ENCODE results near the gene SYT1. TPM values are rescaled to one million over a fixed set of nuclear protein-coding genes. Genes with fewer than 3 reads are reported as not detected.

The SYT1 gene
- total RNA-seq, 6 experiments from 2014 or later, result 3.5 to 10.5 (median 9.1) TPM

DNA sequence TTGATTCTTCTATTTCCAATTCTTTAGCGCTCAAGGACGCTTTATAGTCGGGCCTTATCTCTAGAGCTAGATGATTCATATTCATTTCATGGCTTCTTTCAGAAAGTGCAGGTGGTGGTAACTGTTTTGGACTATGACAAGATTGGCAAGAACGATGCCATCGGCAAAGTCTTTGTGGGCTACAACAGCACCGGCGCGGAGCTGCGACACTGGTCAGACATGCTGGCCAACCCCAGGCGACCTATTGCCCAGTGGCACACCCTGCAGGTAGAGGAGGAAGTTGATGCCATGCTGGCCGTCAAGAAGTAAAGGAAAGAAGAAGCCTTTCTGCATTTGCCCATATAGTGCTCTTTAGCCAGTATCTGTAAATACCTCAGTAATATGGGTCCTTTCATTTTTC lies 584.2 kb downstream of the SYT1 start:
- H3K9me3 Mint-ChIP-seq, result no peaks in the 10 kb centered on the region
- H3K36me3 Mint-ChIP-seq (ENCODE audit: low read depth), result no peaks in the 10 kb centered on the region
- no peaks in the 10 kb centered on the region for H3K27me3 Mint-ChIP-seq (ENCODE audit: insufficient read depth)
- H3K4me3 Mint-ChIP-seq, result no peak overlapping the region
- TF ChIP-seq, protein P1, sequence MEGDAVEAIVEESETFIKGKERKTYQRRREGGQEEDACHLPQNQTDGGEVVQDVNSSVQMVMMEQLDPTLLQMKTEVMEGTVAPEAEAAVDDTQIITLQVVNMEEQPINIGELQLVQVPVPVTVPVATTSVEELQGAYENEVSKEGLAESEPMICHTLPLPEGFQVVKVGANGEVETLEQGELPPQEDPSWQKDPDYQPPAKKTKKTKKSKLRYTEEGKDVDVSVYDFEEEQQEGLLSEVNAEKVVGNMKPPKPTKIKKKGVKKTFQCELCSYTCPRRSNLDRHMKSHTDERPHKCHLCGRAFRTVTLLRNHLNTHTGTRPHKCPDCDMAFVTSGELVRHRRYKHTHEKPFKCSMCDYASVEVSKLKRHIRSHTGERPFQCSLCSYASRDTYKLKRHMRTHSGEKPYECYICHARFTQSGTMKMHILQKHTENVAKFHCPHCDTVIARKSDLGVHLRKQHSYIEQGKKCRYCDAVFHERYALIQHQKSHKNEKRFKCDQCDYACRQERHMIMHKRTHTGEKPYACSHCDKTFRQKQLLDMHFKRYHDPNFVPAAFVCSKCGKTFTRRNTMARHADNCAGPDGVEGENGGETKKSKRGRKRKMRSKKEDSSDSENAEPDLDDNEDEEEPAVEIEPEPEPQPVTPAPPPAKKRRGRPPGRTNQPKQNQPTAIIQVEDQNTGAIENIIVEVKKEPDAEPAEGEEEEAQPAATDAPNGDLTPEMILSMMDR (IDR thresholded peaks at IDR 0.05), result no peak
- no peak overlapping the region for H3K27ac Mint-ChIP-seq
- peaks cover 34% of the 10 kb centered on the region for H3K4me1 Mint-ChIP-seq (ENCODE audit: low read depth)
- DNase-seq, result no peak

DNA sequence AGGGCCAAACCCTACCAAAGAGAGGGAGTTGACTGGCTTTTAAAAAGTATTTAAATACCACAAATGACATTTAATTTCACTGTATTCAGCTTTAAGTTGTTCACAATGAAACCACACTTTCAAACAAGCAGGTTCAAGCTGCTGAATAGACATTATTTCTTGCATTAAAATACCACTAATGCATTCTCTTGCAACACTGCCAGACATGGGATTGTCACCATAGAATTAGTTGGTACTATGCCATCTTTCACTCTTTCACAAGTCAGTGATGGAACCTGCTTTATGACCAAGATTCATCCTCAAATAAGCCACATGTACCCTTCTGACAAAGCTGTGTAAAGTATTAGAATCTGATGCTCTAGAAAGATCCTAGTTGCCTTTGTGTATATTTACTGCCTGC lies 586.8 kb downstream of the SYT1 start:
- H3K36me3 Mint-ChIP-seq (ENCODE audit: low read depth), result no peaks in the 10 kb centered on the region
- no peaks in the 10 kb centered on the region; the same call in 1 of the 2 replicates for H3K27me3 Mint-ChIP-seq (ENCODE audit: insufficient read depth)
- H3K4me1 Mint-ChIP-seq (ENCODE audit: low read depth), result peaks cover 43% of the 10 kb centered on the region
- peak overlapping the region; percentile 95 for H3K27ac Mint-ChIP-seq
- peak overlapping the region; percentile 86 for H3K4me3 Mint-ChIP-seq
- TF ChIP-seq, protein P1 (IDR thresholded peaks at IDR 0.05), result no peak
- no peaks in the 10 kb centered on the region for H3K9me3 Mint-ChIP-seq
- no peak for DNase-seq

DNA sequence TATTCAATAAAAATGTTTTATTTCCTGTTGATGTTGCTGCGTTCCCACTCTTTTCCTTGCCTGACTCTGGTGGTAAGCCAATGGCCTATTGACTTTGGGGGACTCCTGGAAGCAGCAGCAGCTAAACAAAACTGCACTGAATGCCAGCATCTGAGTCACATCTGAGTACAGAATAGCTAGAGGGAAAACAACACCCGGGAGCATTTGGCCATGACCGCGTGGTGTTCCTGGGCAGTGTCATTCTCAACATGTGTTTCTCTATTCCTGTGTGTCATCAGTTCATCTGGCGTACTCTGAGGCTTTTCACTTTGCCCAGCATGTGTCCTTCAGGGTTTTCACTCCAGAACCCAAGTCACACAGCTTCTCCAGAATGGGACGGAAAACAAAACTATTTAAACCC lies 587.4 kb downstream of the SYT1 start:
- H3K27ac Mint-ChIP-seq, result peak overlapping the region; percentile 95

DNA sequence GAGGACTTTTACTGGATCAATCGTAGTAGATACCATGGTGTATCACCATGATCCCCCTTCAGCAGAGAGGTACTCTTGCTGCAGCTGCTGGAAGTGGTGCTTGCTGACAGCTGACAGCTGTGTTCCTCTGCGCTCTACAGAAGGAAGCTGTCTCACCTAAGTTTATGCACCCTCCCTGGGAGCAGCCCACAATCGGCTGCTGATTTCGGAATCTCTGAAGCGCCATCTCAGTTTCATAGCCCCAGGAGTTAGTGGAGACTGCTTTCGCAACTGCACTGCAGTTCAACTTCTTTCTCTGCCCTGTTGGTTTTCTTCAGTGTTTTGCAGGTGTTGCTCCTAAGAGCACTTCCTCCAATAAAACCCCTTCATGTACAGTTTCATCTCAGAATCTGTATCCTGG lies 588.3 kb downstream of the SYT1 start:
- Mint-ChIP-seq H3K36me3 (ENCODE audit: low read depth) (no peaks in the 10 kb centered on the region), H3K4me1 (ENCODE audit: low read depth) (peaks cover 43% of the 10 kb centered on the region), H3K9me3 (no peaks in the 10 kb centered on the region), H3K4me3 (no peak overlapping the region), H3K27ac (peak overlapping the region; percentile 45), H3K27me3 (ENCODE audit: insufficient read depth) (no peaks in the 10 kb centered on the region; the same call in 1 of the 2 replicates)
- TF ChIP-seq, protein P1 (IDR thresholded peaks at IDR 0.05), result no peak
- DNase-seq, result no peak

More for the DNA sequence above, 587.4 kb downstream of the SYT1 start:
- no peaks in the 10 kb centered on the region for H3K36me3 Mint-ChIP-seq (ENCODE audit: low read depth)
- H3K27me3 Mint-ChIP-seq (ENCODE audit: insufficient read depth), result no peaks in the 10 kb centered on the region; the same call in 1 of the 2 replicates
- H3K4me3 Mint-ChIP-seq, result peak overlapping the region; percentile 86
- H3K9me3 Mint-ChIP-seq, result no peaks in the 10 kb centered on the region
- H3K4me1 Mint-ChIP-seq (ENCODE audit: low read depth), result peaks cover 43% of the 10 kb centered on the region
- DNase-seq, result peak; percentile 93
- TF ChIP-seq, protein P1 (IDR thresholded peaks at IDR 0.05), result no peak

DNA sequence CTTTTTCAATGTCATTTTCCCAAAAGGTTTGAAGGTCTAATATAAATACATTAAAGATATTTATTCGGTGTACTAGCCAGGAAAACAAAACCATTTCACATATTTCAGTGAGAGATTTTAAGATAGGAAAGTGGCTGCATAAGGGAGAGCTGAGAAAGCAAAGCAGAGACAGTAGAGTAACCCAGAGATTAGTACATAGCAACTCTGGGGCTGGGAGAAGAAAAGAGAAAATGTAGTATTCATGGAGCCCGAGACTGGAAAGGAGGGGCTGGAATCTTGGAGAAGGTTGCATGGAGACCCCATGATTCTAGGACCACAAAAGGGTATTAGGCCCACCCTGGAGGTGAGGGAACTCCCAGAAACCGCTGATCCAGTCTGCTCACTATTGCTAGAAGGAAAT lies 589.2 kb downstream of the SYT1 start:
- H3K27ac Mint-ChIP-seq, result peak overlapping the region; percentile 25
- peak overlapping the region; percentile 78 for H3K4me3 Mint-ChIP-seq
- H3K4me1 Mint-ChIP-seq (ENCODE audit: low read depth), result peaks cover 43% of the 10 kb centered on the region
- H3K36me3 Mint-ChIP-seq (ENCODE audit: low read depth), result no peaks in the 10 kb centered on the region
- TF ChIP-seq, protein P1 (IDR thresholded peaks at IDR 0.05), result no peak
- H3K27me3 Mint-ChIP-seq (ENCODE audit: insufficient read depth), result no peaks in the 10 kb centered on the region; the same call in 1 of the 2 replicates
- no peak for DNase-seq
- H3K9me3 Mint-ChIP-seq, result no peaks in the 10 kb centered on the region
